HEK293 (cell line): Measurements from ENCODE around the gene TM9SF3.

Experiments
- TSHZ1 ChIP-seq: fragments of 450-650 bp; formaldehyde crosslinking; IDR thresholded peaks from 2 replicates; pipeline ENCODE4 v1.5.1; 2016; ENCODE audit warnings: missing biosample characterization, missing genetic modification characterization, borderline replicate concordance
- YY1 ChIP-seq: fragments of 450-650 bp; formaldehyde crosslinking; IDR thresholded peaks from 2 replicates; pipeline ENCODE4 v1.5.1; 2018; ENCODE audit warnings: missing biosample characterization, missing genetic modification characterization
- ZNF2 ChIP-seq: fragments of 450-650 bp; formaldehyde crosslinking; IDR thresholded peaks from 2 replicates; pipeline ENCODE4 v1.5.1; 2016; ENCODE audit warnings: missing biosample characterization, missing genetic modification characterization
- ZNF274 ChIP-seq, 2 experiments: fragments of 200-500 bp in 1 of 2; fragments of 450-650 bp in 1 of 2; sonication (Bioruptor generic) in 1 of 2; formaldehyde crosslinking in 1 of 2; IDR thresholded peaks; 2 replicates each; pipeline versions ENCODE4 v1.5.1 to v1.6.1; 2014 to 2016; ENCODE audit warnings: borderline replicate concordance in 1 of 2, inconsistent platforms in 1 of 2, low read length in 1 of 2, missing biosample characterization in 1 of 2, missing genetic modification characterization in 1 of 2
- TF ChIP-seq, protein P1 (sequence below): fragments of 450-650 bp; formaldehyde crosslinking; IDR thresholded peaks from 2 replicates; pipeline ENCODE4 v1.5.1; 2016; ENCODE audit warnings: missing biosample characterization, missing genetic modification characterization

GRCh38 chr10:96595741-96596140, 8.9 kb upstream of the TM9SF3 start:
- TF ChIP-seq TSHZ1 (tag by site-specific recombination) = no peak
- TF ChIP-seq YY1 (tag by site-specific recombination) = no peak
- TF ChIP-seq ZNF274 (IDR thresholded peaks at IDR 0.05; ENCODE audit: low read length) = no peak
- TF ChIP-seq ZNF274 (tag by site-specific recombination; IDR thresholded peaks at IDR 0.05; ENCODE audit: borderline replicate concordance) = no peak
- no peak for TF ChIP-seq ZNF2 (tag by site-specific recombination)
- TF ChIP-seq, protein P1, sequence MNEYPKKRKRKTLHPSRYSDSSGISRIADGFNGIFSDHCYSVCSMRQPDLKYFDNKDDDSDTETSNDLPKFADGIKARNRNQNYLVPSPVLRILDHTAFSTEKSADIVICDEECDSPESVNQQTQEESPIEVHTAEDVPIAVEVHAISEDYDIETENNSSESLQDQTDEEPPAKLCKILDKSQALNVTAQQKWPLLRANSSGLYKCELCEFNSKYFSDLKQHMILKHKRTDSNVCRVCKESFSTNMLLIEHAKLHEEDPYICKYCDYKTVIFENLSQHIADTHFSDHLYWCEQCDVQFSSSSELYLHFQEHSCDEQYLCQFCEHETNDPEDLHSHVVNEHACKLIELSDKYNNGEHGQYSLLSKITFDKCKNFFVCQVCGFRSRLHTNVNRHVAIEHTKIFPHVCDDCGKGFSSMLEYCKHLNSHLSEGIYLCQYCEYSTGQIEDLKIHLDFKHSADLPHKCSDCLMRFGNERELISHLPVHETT (tag by site-specific recombination) = no peak
